ENCODE data around the gene ERC2.

The ERC2 gene

DNA sequence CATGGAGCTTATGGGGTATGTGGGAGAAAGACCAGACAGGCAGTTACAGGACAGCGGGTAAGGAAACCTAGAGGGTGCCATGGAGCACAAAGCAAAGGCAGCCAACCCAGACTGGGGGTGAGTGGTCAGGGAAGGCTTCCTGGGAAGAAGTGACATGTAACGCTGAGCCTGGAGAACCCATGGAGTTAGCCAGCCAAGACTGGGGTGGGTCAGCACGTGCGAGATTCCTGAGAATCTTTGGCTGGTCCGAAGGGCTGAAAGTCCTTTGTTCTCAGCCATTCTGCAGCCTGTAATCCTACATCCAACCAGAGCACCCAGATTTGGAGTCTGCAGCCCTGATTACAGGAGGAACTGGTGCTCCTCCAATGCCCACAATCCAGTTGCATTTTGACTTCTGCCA is 861.1 kb downstream of the ERC2 start:
- no peak overlapping the region for H3K4me3 ChIP-seq (ENCODE audit: low read length in 2 of 2)
- H3K27ac ChIP-seq (ENCODE audit: low read depth in 2 of 2, low read length in 2 of 2): no peak overlapping the region
- H3K36me3 ChIP-seq (ENCODE audit: control insufficient read depth in 2 of 2, insufficient read depth in 2 of 2, low read length in 2 of 2): no peaks in the 10 kb centered on the region
- peaks cover 0 to 8% of the 10 kb centered on the region in 2 donors for H3K4me1 ChIP-seq (ENCODE audit: control insufficient read depth in 2 of 2, insufficient read depth in 2 of 2, low read length in 2 of 2)
- no peaks in the 10 kb centered on the region for H3K9me3 ChIP-seq (ENCODE audit: control insufficient read depth in 2 of 2, low read length in 2 of 2)
- peaks cover 0 to 2% of the 10 kb centered on the region in 2 donors for H3K27me3 ChIP-seq (ENCODE audit: control insufficient read depth in 2 of 2, insufficient read depth in 2 of 2, low read length in 2 of 2)
- H3K9ac ChIP-seq (ENCODE audit: low read depth in 1 of 2, low read length in 2 of 2): no peak overlapping the region

DNA sequence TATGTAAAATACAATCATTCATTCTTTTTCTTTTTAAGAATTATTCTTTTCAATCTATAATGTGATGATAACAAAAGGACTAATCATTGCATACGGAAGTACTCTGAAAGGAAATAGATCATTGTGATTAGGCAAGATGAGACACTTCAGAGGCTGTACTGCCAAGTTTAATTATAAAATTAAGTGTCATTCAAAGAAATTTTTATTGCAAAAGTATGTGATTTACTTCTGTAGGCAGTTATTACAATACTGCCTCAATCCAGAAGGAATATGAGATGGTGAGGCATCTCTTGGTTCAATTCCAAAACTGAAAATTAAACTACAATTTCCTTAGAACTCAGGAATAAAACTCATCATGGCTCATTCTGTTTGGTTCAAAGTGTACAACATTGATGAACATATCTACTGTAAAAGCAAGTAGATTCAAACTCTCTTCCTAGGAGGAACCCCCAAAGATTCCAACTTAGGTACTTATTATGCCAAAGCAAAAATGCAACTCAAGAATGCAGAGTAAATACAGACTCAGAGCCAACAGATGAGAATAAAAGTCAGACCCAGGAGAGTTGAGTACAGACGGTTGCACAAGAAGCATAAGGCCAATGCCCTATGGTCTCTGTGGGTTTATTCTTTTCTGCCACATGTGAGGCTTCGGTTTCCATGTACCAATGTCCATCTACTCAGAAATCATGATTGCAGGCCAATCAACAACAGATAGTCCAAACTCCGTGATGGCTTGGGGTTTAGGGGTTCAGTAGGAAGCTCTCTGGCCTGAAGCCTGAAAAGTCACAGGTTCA is 862.6 kb downstream of the ERC2 start:
- Histone ChIP-seq H3K4me3 (ENCODE audit: low read length in 2 of 2) (no peak overlapping the region), H3K9ac (ENCODE audit: low read depth in 1 of 2, low read length in 2 of 2) (no peak overlapping the region), H3K27me3 (ENCODE audit: control insufficient read depth in 2 of 2, insufficient read depth in 2 of 2, low read length in 2 of 2) (peaks cover 0 to 2% of the 10 kb centered on the region in 2 donors), H3K27ac (ENCODE audit: low read depth in 2 of 2, low read length in 2 of 2) (no peak overlapping the region), H3K36me3 (ENCODE audit: control insufficient read depth in 2 of 2, insufficient read depth in 2 of 2, low read length in 2 of 2) (no peaks in the 10 kb centered on the region), H3K4me1 (ENCODE audit: control insufficient read depth in 2 of 2, insufficient read depth in 2 of 2, low read length in 2 of 2) (peaks cover 0 to 8% of the 10 kb centered on the region in 2 donors), H3K9me3 (ENCODE audit: control insufficient read depth in 2 of 2, low read length in 2 of 2) (no peaks in the 10 kb centered on the region)

DNA sequence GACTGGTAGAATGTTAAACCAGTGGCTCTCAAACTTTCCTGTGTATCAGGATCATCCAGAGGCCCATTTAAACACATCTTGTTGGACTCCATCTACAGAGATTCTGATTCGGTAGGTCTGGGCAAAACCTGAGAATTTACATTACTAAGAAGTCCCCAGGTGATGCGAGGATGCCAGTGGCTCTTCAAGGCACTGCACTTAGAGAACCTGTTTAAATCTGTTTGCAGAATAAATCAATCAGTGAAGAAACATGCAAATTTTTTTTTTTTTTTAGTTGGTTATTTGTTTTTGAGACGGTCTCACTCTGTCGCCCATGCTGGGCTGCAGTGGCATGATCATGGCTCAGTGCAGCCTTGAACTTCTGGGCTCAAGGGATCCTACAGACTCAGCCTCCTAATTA is 863.4 kb downstream of the ERC2 start:
- H3K27me3 ChIP-seq (ENCODE audit: control insufficient read depth in 2 of 2, insufficient read depth in 2 of 2, low read length in 2 of 2): no peaks in the 10 kb centered on the region
- H3K4me3 ChIP-seq (ENCODE audit: low read length in 2 of 2): no peak overlapping the region
- peaks cover 0 to 8% of the 10 kb centered on the region in 2 donors for H3K4me1 ChIP-seq (ENCODE audit: control insufficient read depth in 2 of 2, insufficient read depth in 2 of 2, low read length in 2 of 2)
- H3K9ac ChIP-seq (ENCODE audit: low read depth in 1 of 2, low read length in 2 of 2): no peak overlapping the region
- H3K9me3 ChIP-seq (ENCODE audit: control insufficient read depth in 2 of 2, low read length in 2 of 2): no peaks in the 10 kb centered on the region
- no peak overlapping the region for H3K27ac ChIP-seq (ENCODE audit: low read depth in 2 of 2, low read length in 2 of 2)
- no peaks in the 10 kb centered on the region for H3K36me3 ChIP-seq (ENCODE audit: control insufficient read depth in 2 of 2, insufficient read depth in 2 of 2, low read length in 2 of 2)

DNA sequence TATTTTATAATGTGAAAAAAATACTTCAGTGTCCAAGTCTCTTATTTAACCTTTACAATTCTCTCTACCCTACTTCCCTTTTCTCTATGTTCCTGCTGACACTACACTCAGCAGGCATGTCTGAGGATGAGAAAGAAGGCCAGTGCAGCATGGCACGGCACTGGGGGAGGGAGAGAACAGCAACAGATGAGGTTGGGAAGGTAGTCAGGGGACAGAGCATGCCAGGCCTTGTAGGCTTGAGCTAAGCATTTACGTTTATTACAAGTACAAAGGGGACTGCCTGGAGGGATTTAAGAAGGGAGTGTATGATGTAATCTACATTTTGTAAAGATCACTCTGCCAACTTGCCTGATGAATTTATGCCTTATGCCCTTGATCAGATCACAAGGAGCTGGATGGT is 863.9 kb downstream of the ERC2 start:
- H3K4me3 ChIP-seq (ENCODE audit: low read length in 2 of 2): no peak overlapping the region
- H3K27ac ChIP-seq (ENCODE audit: low read depth in 2 of 2, low read length in 2 of 2): no peak overlapping the region

DNA sequence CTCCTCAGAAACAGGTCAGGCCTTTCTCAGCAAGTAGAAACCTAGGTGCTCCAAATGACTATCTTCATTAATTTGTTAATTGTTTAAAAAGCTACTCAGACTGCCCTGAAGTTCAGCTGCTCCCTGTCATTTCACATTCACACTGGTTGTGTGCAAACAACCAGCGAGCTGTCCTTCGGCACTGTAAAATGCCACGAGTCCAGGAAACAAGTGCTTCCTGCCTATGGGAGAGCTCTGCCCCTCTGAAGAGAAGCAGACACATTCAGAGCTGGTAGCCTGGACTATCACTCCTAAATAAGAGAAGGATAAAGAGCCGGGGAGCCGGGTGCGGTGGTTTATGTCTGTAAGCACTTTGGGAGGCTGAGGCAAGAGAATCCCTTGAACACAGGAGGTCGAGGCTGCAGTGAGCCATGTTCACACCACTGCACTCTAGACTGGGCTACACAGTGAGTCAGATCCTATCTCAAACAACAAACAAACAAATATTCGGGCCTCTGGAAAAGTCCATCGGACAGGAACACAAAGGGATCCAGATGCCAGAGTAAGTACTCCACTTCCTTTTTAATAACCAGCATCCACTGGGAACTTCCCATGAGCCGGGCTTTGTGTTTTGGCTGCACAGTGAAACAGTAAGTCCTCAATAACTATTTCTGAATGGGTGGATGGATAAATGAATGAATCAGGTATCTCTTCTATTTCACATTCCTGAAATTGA is 866.7 kb downstream of the ERC2 start:
- no peak overlapping the region for H3K4me3 ChIP-seq (ENCODE audit: low read length in 2 of 2)
- no peaks in the 10 kb centered on the region for H3K9me3 ChIP-seq (ENCODE audit: control insufficient read depth in 2 of 2, low read length in 2 of 2)
- no peaks in the 10 kb centered on the region for H3K4me1 ChIP-seq (ENCODE audit: control insufficient read depth in 2 of 2, insufficient read depth in 2 of 2, low read length in 2 of 2)
- no peaks in the 10 kb centered on the region for H3K36me3 ChIP-seq (ENCODE audit: control insufficient read depth in 2 of 2, insufficient read depth in 2 of 2, low read length in 2 of 2)
- H3K27me3 ChIP-seq (ENCODE audit: control insufficient read depth in 2 of 2, insufficient read depth in 2 of 2, low read length in 2 of 2): no peaks in the 10 kb centered on the region
- H3K27ac ChIP-seq (ENCODE audit: low read depth in 2 of 2, low read length in 2 of 2): no peak overlapping the region
- no peak overlapping the region for H3K9ac ChIP-seq (ENCODE audit: low read depth in 1 of 2, low read length in 2 of 2)

More for the DNA sequence above, 863.9 kb downstream of the ERC2 start:
- Histone ChIP-seq H3K9me3 (ENCODE audit: control insufficient read depth in 2 of 2, low read length in 2 of 2) (no peaks in the 10 kb centered on the region), H3K9ac (ENCODE audit: low read depth in 1 of 2, low read length in 2 of 2) (no peak overlapping the region), H3K27me3 (ENCODE audit: control insufficient read depth in 2 of 2, insufficient read depth in 2 of 2, low read length in 2 of 2) (no peaks in the 10 kb centered on the region), H3K4me1 (ENCODE audit: control insufficient read depth in 2 of 2, insufficient read depth in 2 of 2, low read length in 2 of 2) (peaks cover 0 to 8% of the 10 kb centered on the region in 2 donors), H3K36me3 (ENCODE audit: control insufficient read depth in 2 of 2, insufficient read depth in 2 of 2, low read length in 2 of 2) (no peaks in the 10 kb centered on the region)

DNA sequence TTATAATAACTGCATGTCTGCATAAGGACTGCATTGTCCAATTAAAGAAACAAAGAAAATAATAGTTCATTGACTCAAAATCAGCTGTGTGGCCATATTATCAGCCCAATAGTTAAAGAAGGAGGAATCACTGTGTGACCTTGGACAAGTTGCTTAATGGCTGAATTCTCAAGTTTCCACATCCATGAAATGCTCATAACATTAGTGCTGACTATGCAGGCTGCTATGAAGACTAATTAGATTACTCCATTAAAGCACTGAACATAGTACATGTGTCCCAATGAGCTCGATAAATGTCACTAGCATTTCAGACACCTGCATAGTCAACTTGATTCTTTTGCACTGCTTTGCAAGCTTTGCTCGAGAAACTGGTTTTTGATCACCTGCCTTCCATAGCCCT is 870.0 kb downstream of the ERC2 start:
- no peaks in the 10 kb centered on the region for H3K4me1 ChIP-seq (ENCODE audit: control insufficient read depth in 2 of 2, insufficient read depth in 2 of 2, low read length in 2 of 2)
- no peak overlapping the region for H3K27ac ChIP-seq (ENCODE audit: low read depth in 2 of 2, low read length in 2 of 2)
- no peaks in the 10 kb centered on the region for H3K27me3 ChIP-seq (ENCODE audit: control insufficient read depth in 2 of 2, insufficient read depth in 2 of 2, low read length in 2 of 2)
- H3K9ac ChIP-seq (ENCODE audit: low read depth in 1 of 2, low read length in 2 of 2): no peak overlapping the region
- no peaks in the 10 kb centered on the region for H3K9me3 ChIP-seq (ENCODE audit: control insufficient read depth in 2 of 2, low read length in 2 of 2)
- H3K4me3 ChIP-seq (ENCODE audit: low read length in 2 of 2): no peak overlapping the region
- no peaks in the 10 kb centered on the region for H3K36me3 ChIP-seq (ENCODE audit: control insufficient read depth in 2 of 2, insufficient read depth in 2 of 2, low read length in 2 of 2)

DNA sequence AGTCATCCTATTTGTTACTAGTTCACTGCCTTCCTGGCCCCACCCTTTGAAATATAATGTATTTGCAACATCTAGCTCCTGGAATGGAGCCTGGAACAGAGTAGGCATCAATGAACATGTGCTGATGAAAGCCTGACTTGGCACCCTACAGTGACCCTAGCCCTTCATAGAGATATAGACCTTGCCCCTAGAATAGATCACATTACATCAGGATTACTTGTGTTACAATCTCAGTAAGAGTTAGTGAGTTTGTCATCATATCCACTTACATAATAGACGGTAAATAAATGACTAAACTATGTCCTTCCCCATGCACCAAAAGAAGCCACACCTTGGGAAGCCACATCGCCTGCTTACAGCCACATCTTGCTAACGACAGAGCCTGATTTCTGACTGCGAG is 870.6 kb downstream of the ERC2 start:
- Histone ChIP-seq H3K9me3 (ENCODE audit: control insufficient read depth in 2 of 2, low read length in 2 of 2) (no peaks in the 10 kb centered on the region), H3K4me1 (ENCODE audit: control insufficient read depth in 2 of 2, insufficient read depth in 2 of 2, low read length in 2 of 2) (no peaks in the 10 kb centered on the region), H3K9ac (ENCODE audit: low read depth in 1 of 2, low read length in 2 of 2) (no peak overlapping the region), H3K27me3 (ENCODE audit: control insufficient read depth in 2 of 2, insufficient read depth in 2 of 2, low read length in 2 of 2) (no peaks in the 10 kb centered on the region), H3K4me3 (ENCODE audit: low read length in 2 of 2) (no peak overlapping the region), H3K27ac (ENCODE audit: low read depth in 2 of 2, low read length in 2 of 2) (no peak overlapping the region), H3K36me3 (ENCODE audit: control insufficient read depth in 2 of 2, insufficient read depth in 2 of 2, low read length in 2 of 2) (no peaks in the 10 kb centered on the region)

DNA sequence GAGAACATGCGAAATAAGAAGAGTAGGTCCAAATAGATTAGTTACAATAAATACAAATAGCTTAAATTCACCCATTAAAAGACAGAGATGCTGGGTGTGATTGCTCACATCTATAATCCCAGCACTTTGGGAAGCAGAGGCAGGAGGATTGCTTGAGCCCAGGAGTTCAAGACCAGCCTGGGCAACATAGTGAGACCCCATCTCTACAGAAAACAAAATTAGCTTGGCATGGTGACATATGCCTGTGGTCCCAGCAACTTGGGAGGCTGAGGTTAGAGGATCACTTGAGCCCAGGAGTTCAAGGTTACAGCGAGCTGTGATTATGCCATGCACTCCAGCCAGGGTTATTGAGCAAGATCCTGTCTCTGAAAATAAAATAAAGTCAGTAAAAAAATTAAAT is 872.1 kb downstream of the ERC2 start:
- Histone ChIP-seq H3K4me1 (ENCODE audit: control insufficient read depth in 2 of 2, insufficient read depth in 2 of 2, low read length in 2 of 2) (no peaks in the 10 kb centered on the region), H3K9ac (ENCODE audit: low read depth in 1 of 2, low read length in 2 of 2) (no peak overlapping the region), H3K9me3 (ENCODE audit: control insufficient read depth in 2 of 2, low read length in 2 of 2) (no peaks in the 10 kb centered on the region), H3K4me3 (ENCODE audit: low read length in 2 of 2) (no peak overlapping the region), H3K27ac (ENCODE audit: low read depth in 2 of 2, low read length in 2 of 2) (no peak overlapping the region), H3K27me3 (ENCODE audit: control insufficient read depth in 2 of 2, insufficient read depth in 2 of 2, low read length in 2 of 2) (no peaks in the 10 kb centered on the region), H3K36me3 (ENCODE audit: control insufficient read depth in 2 of 2, insufficient read depth in 2 of 2, low read length in 2 of 2) (no peaks in the 10 kb centered on the region)

DNA sequence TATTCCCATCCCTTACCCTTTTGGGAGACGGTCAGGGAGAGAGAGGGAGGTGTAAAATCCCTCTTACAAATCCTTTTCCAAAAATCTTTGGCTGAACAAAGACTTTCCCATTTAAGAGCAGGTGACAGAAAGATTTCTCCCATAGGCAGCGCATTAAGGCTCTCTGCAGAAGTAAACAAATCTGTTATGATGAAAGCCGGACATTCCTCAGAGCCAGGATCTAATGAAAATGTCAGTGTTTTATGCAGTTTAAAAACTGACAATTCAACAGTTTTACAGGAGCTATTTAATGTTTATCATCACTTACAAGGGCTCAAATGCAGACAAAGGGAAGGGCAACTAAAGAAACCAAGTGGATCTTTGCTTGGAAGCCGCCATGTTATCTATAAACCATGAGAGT is 872.8 kb downstream of the ERC2 start:
- H3K36me3 ChIP-seq (ENCODE audit: control insufficient read depth in 2 of 2, insufficient read depth in 2 of 2, low read length in 2 of 2): no peaks in the 10 kb centered on the region
- H3K27me3 ChIP-seq (ENCODE audit: control insufficient read depth in 2 of 2, insufficient read depth in 2 of 2, low read length in 2 of 2): no peaks in the 10 kb centered on the region
- H3K9ac ChIP-seq (ENCODE audit: low read depth in 1 of 2, low read length in 2 of 2): no peak overlapping the region
- no peaks in the 10 kb centered on the region for H3K4me1 ChIP-seq (ENCODE audit: control insufficient read depth in 2 of 2, insufficient read depth in 2 of 2, low read length in 2 of 2)
- no peak overlapping the region for H3K27ac ChIP-seq (ENCODE audit: low read depth in 2 of 2, low read length in 2 of 2)
- H3K9me3 ChIP-seq (ENCODE audit: control insufficient read depth in 2 of 2, low read length in 2 of 2): no peaks in the 10 kb centered on the region
- no peak overlapping the region for H3K4me3 ChIP-seq (ENCODE audit: low read length in 2 of 2)

DNA sequence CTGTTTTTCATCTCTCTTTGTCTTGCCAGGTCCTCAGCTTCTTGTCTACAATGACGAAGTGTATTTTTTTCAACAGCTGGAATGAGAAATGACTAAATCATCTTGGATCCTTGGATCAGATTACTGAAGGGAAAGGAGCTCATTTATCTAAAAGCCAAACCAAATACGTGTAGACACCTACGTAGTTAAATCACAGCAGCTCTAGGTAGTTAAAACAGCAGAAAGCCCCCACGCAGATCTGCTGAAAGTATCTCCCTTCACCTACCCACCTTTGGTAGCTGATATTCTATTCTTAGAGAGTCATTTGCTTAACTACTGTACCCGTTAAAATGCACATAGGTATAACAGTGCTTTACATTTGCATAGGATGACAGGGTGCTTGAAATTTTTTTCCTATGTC is 875.7 kb downstream of the ERC2 start:
- Histone ChIP-seq H3K36me3 (ENCODE audit: control insufficient read depth in 2 of 2, insufficient read depth in 2 of 2, low read length in 2 of 2) (no peaks in the 10 kb centered on the region), H3K27ac (ENCODE audit: low read depth in 2 of 2, low read length in 2 of 2) (no peak overlapping the region)

More for the DNA sequence above, 875.7 kb downstream of the ERC2 start:
- Histone ChIP-seq H3K9me3 (ENCODE audit: control insufficient read depth in 2 of 2, low read length in 2 of 2) (no peaks in the 10 kb centered on the region), H3K9ac (ENCODE audit: low read depth in 1 of 2, low read length in 2 of 2) (no peak overlapping the region), H3K4me1 (ENCODE audit: control insufficient read depth in 2 of 2, insufficient read depth in 2 of 2, low read length in 2 of 2) (no peaks in the 10 kb centered on the region), H3K4me3 (ENCODE audit: low read length in 2 of 2) (no peak overlapping the region), H3K27me3 (ENCODE audit: control insufficient read depth in 2 of 2, insufficient read depth in 2 of 2, low read length in 2 of 2) (no peaks in the 10 kb centered on the region)
